ENCODE measurements around the gene WDR70. TPM values are rescaled to one million over a fixed set of nuclear protein-coding genes. Genes with fewer than 3 reads are reported as not detected.

WDR70 gene
- total and polyA plus RNA-seq, 2 of the 8 experiments (the other 6 are each of a cell fraction or from before 2014, with no cell fraction given), result 10.6 to 37.4 TPM

GRCh38 chr5:37722236-37723161, 343.4 kb downstream of the WDR70 start:
- Histone ChIP-seq H3K4ac (replicated peaks; ENCODE audit: insufficient read length, low read depth, low read length) (no peak overlapping the region), H2BK12ac (ENCODE audit: low read depth, low read length) (no peak overlapping the region), H3K9ac (replicated peaks in 1 of 4; ENCODE audit: extremely low read depth in 1 of 4, low read depth in 3 of 4, low read length in 3 of 4) (no peak overlapping the region), H4K5ac (ENCODE audit: insufficient read length, low read depth, low read length) (no peak overlapping the region), H3K23me2 (ENCODE audit: low read depth, low read length) (no peaks in the 10 kb centered on the region), H3K79me2 (ENCODE audit: control insufficient read depth in 1 of 2, insufficient read depth in 2 of 2, low read length in 2 of 2) (no peaks in the 10 kb centered on the region), H3K79me1 (ENCODE audit: low read depth, low read length) (no peaks in the 10 kb centered on the region), H2BK20ac (ENCODE audit: low read length) (no peak overlapping the region), H3K4me3 (ENCODE audit: extremely low read depth in 1 of 4, insufficient read depth in 2 of 4, low read depth in 3 of 4, low read length in 4 of 4) (no peak overlapping the region), H3K14ac (ENCODE audit: insufficient read length) (no peak overlapping the region), H3K27me3 (replicated peaks in 1 of 4; ENCODE audit: control insufficient read depth in 3 of 4, extremely low read depth in 1 of 4, insufficient read depth in 3 of 4, low read length in 3 of 4) (no peaks in the 10 kb centered on the region), H3K4me1 (replicated peaks in 1 of 4; ENCODE audit: control insufficient read depth in 3 of 4, insufficient read depth in 4 of 4, low read length in 3 of 4) (peaks cover 0 to 6% (median 2%) of the 10 kb centered on the region in 4 experiments; a peak in 3 of 7 replicates), H4K20me1 (replicated peaks in 1 of 2; ENCODE audit: control insufficient read depth in 1 of 2, insufficient read depth in 2 of 2, low read length in 2 of 2) (no peaks in the 10 kb centered on the region), H3K4me2 (ENCODE audit: insufficient read depth in 1 of 2, low read depth in 2 of 2, low read length in 2 of 2) (no peak overlapping the region), H2BK15ac (ENCODE audit: low read length) (no peak overlapping the region), H3K18ac (ENCODE audit: extremely low read depth, low read length) (no peak overlapping the region), H2AFZ (ENCODE audit: low read length) (no peak overlapping the region), H3K23ac (ENCODE audit: insufficient read length) (no peak overlapping the region), H3K9me3 (ENCODE audit: insufficient read depth in 2 of 2, low read depth in 1 of 2, low read length in 1 of 2) (no peaks in the 10 kb centered on the region), H4K8ac (ENCODE audit: extremely low read depth, insufficient read depth, low read length) (no peak overlapping the region), H4K91ac (replicated peaks; ENCODE audit: insufficient read length, low read length) (no peak overlapping the region), H3K27ac (ENCODE audit: low read depth, low read length) (no peak overlapping the region), H2BK120ac (replicated peaks; ENCODE audit: low read depth, low read length) (no peak overlapping the region), H3K56ac (replicated peaks; ENCODE audit: insufficient read length, low read depth, low read length) (no peak overlapping the region), H2AK5ac (ENCODE audit: low read depth, low read length) (no peak overlapping the region), H3K36me3 (ENCODE audit: control insufficient read depth in 2 of 4, insufficient read depth in 4 of 4, low read length in 3 of 4) (peaks cover 0 to 4% (median 2%) of the 10 kb centered on the region in 4 experiments; a peak in 3 of 8 replicates), H2BK5ac (ENCODE audit: low read depth, low read length) (no peak overlapping the region)
- FAIRE-seq, result no peak
- 86% methylated on average over 6 of the region's 6 CpGs; no CpG with 5 or more reads in 1 of the 2 experiments for WGBS, 2 experiments (ENCODE audit: extremely low coverage in 1 of 2, insufficient coverage in 1 of 2, insufficient read length in 1 of 2, insufficient replicate concordance in 2 of 2, low coverage in 1 of 2, low lambda C conversion rate in 2 of 2, missing lambda C conversion rate in 1 of 2)
- no peak for DNase-seq (ENCODE audit: low read depth in 1 of 2, low spot score in 2 of 2)
- ChIA-PET CTCF (ENCODE audit: partially characterized antibody) (interaction anchor here (0.5 to 7.4 kb wide), 35 partner anchors 10 to 691 kb away, joined by 3 to 113 read pairs (median 4); no protein-coding TSS in a partner anchor), POLR2A (ENCODE audit: partially characterized antibody) (no interaction called here)
- TF ChIP-seq EP300 (IDR thresholded peaks at IDR 0.05; ENCODE audit: borderline replicate concordance in 1 of 2, low read depth in 2 of 2, low read length in 2 of 2) (no peak), CTCF (IDR thresholded peaks at IDR 0.05; ENCODE audit: control extremely low read depth in 1 of 3, insufficient read depth in 1 of 3, low read depth in 1 of 3, low read length in 3 of 3) (no peak), SIN3A (conservative IDR thresholded peaks at IDR 0.05 in 1 of 2, IDR thresholded peaks at IDR 0.05 in 1 of 2; ENCODE audit: low read depth in 1 of 2, low read length in 2 of 2) (no peak), BACH1 (IDR thresholded peaks at IDR 0.05; ENCODE audit: low read length) (no peak), JUND (IDR thresholded peaks at IDR 0.05; ENCODE audit: low read length) (no peak), TCF12 (IDR thresholded peaks at IDR 0.05; ENCODE audit: low read depth, low read length) (no peak), CBX8 (IDR thresholded peaks at IDR 0.05; ENCODE audit: borderline replicate concordance, low read depth, low read length) (no peak), SIRT6 (IDR thresholded peaks at IDR 0.05; ENCODE audit: low read length) (no peak)
